ENCODE measurements around the gene BHLHE23.

The BHLHE23 gene

DNA sequence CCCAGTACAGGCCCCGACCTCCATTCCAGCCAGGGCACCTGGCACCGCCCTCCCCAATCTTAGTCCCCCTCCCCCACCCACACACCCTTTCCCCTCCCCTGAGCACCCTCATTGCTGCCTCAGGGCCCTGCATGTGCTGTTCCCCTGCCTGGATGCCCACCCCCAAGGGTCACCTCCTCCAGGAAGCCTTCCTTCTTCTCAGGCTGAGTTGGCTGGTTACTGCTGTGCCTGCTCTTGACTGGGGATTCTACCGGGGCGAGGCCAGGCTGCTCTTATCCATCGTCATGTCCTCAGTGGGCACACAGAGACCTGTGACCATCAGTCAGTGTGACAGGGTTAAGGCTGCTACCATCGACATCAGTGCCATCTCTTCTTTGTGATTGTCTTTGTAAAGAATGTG, 23.6 kb downstream of the BHLHE23 start:
- Mint-ChIP-seq H3K36me3 (peaks cover 13% of the 10 kb centered on the region), H3K9me3 (no peaks in the 10 kb centered on the region), H3K4me3 (no peak overlapping the region), H3K4me1 (peaks cover 31% of the 10 kb centered on the region), H3K27ac (no peak overlapping the region)
- DNase-seq (ENCODE audit: low spot score in 2 of 2) = no peak
- ATAC-seq = no peak

DNA sequence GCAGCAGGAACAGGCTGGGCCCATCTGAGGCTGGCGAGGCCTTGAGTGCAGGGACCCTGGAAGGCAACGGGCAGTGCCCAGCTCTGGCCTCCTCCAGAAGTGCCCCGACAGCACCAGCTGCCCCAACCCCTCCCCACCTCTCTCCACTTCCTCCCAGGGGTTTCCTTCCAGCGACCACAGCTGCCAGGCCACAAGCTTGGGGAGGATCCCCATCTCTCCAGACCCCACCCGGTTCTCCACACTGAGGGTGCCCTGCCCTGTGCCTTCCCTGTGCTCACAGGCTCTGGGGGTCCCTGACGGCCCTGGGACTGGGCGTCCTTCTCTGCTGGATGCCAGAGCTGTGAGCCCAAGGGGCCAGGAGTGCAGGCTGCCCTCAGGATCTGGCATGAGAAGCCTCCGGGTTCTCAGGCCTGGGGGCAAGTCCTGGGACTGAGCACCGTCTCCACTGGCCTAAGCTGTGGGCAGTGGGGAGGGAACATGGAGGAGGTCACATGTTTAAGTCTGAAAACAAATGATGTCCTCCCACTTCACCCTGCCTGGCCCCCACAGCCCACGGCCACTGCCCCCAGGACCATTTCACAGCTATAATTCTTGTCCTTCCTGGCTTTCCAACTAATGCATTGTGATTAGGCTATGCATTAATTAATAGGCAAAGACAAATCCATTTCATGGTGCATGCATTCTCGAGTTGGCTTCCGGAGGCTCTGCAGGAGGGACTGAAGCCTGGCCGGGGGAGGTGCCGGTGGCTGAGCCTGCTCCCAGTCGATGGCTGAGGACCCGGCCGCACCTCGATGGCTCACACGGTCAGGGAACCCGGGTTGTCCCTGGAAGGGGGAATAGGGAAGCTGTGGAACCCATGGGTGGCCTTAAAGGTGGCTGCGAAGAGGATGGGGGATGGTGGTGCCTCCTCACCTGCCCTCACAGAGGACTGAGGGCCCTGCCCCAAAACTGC, 24.4 kb downstream of the BHLHE23 start:
- Mint-ChIP-seq H3K27ac (no peak overlapping the region), H3K9me3 (no peaks in the 10 kb centered on the region), H3K4me1 (peaks cover 39% of the 10 kb centered on the region), H3K4me3 (no peak overlapping the region), H3K36me3 (peaks cover 13% of the 10 kb centered on the region)
- ATAC-seq (no peak), DNase-seq (ENCODE audit: low spot score in 2 of 2) (no peak)

DNA sequence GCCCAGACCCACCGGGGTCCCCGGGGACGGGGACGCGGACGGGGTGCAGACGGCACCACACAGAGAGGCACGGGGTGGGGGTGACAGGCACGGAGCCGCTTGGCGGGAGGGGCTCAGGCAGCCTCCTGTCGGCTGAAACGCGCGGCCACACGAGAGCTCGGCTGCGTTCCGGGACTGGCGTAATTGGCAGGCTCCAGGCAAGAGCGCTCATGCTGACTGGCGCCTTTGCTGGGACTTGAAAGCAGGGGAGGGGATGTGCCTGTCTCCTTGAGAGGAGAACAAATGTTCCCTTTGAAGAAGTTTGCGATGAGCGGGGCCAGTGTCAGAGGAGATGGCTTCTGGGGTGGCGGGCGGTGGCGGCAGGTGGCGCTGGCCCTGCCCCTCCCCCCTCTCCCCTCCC, 25.8 kb downstream of the BHLHE23 start:
- ATAC-seq = no peak
- Mint-ChIP-seq H3K36me3 (peaks cover 2% of the 10 kb centered on the region), H3K4me1 (peaks cover 37% of the 10 kb centered on the region), H3K4me3 (no peak overlapping the region), H3K9me3 (no peaks in the 10 kb centered on the region), H3K27ac (no peak overlapping the region)
- no peak for DNase-seq (ENCODE audit: low spot score in 2 of 2)

DNA sequence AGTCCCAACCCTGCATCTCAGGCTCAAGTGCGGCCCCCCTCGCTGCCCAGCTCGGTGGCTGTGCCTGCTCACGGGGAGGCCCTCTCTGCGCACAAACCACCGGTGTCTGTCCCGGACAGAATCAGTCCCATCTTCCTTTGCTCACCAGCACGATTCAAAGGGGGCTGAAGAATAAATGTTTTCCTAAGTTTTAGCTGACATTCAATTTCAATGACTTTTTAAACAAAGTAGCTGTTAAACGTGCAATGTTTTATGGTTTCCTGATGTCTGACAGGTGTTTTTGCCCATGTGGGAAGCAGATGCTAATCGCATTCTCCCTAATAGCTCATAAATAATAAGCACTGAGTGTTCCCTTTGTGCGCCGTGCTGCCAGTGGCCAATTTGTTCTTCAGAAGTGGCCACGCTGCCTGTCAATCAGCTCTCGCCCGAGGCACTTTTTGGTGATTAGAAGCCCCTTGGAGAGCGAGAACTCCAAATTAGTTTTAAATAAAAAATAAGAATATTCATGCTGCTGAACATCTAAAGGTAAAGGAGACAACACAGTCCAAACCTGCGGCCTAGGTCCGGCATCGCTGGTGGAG, 26.3 kb downstream of the BHLHE23 start:
- Mint-ChIP-seq H3K4me1 (peaks cover 35% of the 10 kb centered on the region), H3K27ac (no peak overlapping the region), H3K4me3 (no peak overlapping the region), H3K36me3 (no peaks in the 10 kb centered on the region), H3K9me3 (no peaks in the 10 kb centered on the region)
- ATAC-seq (no peak), DNase-seq (ENCODE audit: low spot score in 2 of 2) (no peak)

DNA sequence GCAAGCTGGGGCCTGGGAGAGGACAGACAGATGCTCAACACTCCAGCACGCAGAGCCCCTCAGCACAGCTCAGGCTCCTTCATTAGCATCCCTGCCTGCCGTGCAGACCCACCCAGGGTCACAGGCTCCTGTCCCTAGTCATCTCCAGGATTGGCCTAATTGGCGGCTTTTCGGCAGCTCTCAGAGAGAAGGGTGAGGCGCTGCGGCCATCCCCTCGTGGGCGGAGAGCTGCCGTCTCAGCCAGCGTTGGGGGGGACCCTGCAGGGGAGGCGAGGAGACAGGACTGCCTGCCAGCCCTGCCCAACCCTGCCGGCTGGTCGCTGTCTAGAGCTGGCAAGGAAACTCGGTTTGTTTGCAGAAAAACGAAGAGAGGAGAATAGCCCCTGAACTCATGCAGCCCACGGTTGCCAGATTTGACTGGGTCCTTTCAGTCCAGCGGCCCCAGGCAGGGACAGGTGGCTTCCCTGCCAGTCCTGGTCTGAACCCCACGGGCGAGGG, 26.8 kb downstream of the BHLHE23 start:
- Mint-ChIP-seq H3K36me3 (no peaks in the 10 kb centered on the region), H3K27ac (no peak overlapping the region), H3K4me3 (no peak overlapping the region), H3K9me3 (no peaks in the 10 kb centered on the region), H3K4me1 (peaks cover 35% of the 10 kb centered on the region)
- no peak for ATAC-seq
- no peak for DNase-seq (ENCODE audit: low spot score in 2 of 2)

DNA sequence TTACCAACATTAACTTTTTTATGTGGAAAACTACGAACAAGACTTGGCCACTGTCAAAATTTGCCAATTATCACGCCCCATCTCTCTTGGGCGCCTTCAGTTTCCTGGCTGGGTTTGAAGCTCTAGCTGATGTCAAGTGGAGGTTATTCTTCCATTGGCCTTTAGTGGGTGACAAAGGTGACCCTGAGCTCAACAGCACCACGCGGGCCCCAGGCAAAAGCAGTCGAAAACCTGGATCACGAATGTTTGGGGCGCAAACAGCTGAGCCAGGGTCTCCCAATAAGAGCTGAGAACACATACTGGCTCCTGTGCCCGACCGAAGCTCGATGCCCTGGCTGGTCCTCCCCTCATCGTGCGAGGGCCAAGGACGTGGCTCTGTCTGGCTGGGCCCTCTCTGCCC, 27.5 kb downstream of the BHLHE23 start:
- Mint-ChIP-seq H3K4me1 (peaks cover 35% of the 10 kb centered on the region), H3K4me3 (no peak overlapping the region), H3K9me3 (no peaks in the 10 kb centered on the region), H3K27ac (no peak overlapping the region), H3K36me3 (peaks cover 5% of the 10 kb centered on the region)
- DNase-seq (ENCODE audit: low spot score in 2 of 2) (no peak), ATAC-seq (no peak)

DNA sequence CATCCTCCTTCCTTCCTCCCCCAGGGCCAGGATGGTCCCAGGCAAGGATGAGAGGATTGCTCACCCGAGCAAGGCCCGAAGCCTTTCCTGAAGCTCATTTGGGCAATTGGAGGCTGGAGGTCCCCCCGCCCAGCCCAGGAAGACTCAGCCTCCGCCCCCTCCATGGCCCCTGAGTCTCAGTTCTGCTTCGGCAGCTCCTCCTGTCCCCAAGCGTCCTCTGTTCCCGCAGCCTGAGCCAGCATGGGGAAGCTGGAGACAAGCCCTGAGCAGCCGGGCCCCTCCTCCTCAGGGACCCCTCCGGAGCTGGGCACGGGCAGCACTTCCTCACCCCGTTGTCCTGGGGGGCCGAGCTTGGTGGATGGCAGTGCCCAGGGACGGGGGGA, 28.2 kb downstream of the BHLHE23 start:
- no peaks in the 10 kb centered on the region for H3K9me3 Mint-ChIP-seq
- peaks cover 6% of the 10 kb centered on the region for H3K36me3 Mint-ChIP-seq
- peaks cover 38% of the 10 kb centered on the region for H3K4me1 Mint-ChIP-seq
- ATAC-seq (no peak), DNase-seq (ENCODE audit: low spot score in 2 of 2) (no peak)
- H3K27ac Mint-ChIP-seq = no peak overlapping the region
- H3K4me3 Mint-ChIP-seq = peak overlapping the region; percentile 53

DNA sequence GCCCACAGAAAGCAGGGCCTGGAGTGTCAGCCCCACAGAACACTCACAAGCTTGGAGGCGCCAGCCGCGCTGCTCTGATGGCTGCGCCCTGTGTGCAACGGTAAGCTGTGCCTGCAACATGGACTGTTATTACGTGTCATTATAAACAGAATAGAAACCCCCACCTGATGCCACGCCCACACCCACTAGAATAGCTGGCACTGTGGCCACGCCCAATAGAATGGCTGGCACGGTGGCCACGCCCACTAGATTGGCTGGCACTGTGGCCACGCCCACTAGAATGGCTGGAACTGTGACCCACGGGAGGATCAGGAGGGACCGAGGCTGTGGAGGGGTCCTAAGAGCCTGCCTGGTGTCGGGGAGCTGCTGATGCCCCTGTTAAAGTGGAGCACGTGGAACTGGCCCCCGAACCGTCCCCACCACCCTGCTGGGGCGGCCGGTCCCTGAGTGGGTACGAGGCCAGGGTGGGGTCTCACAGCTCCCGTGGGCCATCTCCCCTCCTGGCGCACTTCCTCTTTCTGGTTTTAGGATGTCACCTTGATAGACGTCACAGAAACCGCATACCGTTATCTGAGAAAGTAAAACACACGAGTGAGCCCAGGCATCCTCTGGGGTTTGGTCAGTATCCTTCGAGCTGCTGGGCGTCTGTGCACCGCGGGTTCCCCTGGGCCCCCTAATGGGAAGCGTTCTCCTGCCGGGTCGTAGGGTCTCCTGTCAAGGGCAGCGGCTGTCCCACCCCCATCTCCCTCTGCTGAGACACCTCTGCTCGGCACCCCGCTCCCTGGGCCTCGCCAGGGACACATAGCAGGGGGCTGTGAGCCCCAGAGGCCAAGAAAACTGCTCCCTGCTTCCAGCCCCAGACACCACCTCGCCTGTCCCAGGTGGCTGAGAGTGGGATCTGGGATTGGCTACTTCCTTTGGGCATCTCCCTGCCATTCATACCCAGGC, 28.9 kb downstream of the BHLHE23 start:
- peak; percentile 50 to 83 for DNase-seq (ENCODE audit: low spot score in 2 of 2)
- peaks cover 41% of the 10 kb centered on the region for H3K4me1 Mint-ChIP-seq
- H3K9me3 Mint-ChIP-seq = no peaks in the 10 kb centered on the region
- H3K27ac Mint-ChIP-seq = no peak overlapping the region
- peak overlapping the region; percentile 53 for H3K4me3 Mint-ChIP-seq
- ATAC-seq = peak; percentile 84
- peaks cover 6% of the 10 kb centered on the region for H3K36me3 Mint-ChIP-seq

DNA sequence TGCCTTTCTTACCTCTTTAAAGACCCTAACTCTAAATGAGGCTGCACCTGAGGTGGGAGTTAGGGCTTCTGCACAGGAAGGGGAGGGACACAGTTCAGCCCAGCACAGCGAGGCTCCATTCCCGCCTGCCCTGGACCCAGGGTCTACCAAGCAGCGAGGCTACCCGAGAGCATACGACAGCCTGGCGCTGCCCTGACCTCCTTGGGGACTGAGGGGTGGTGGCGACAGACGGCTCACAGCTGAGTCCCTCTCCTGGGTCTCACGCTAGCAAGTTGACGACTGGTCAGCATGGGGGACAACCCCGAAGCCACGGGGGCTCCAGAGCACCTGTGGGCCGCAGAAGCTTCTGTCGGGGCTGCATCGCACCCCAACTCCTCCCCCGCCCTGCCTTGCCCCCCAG, 29.9 kb downstream of the BHLHE23 start:
- no peak overlapping the region for H3K4me3 Mint-ChIP-seq
- no peak overlapping the region for H3K27ac Mint-ChIP-seq
- H3K36me3 Mint-ChIP-seq = peaks cover 11% of the 10 kb centered on the region
- ATAC-seq (no peak), DNase-seq (ENCODE audit: low spot score in 2 of 2) (no peak)
- H3K9me3 Mint-ChIP-seq = no peaks in the 10 kb centered on the region
- H3K4me1 Mint-ChIP-seq = peaks cover 42% of the 10 kb centered on the region

DNA sequence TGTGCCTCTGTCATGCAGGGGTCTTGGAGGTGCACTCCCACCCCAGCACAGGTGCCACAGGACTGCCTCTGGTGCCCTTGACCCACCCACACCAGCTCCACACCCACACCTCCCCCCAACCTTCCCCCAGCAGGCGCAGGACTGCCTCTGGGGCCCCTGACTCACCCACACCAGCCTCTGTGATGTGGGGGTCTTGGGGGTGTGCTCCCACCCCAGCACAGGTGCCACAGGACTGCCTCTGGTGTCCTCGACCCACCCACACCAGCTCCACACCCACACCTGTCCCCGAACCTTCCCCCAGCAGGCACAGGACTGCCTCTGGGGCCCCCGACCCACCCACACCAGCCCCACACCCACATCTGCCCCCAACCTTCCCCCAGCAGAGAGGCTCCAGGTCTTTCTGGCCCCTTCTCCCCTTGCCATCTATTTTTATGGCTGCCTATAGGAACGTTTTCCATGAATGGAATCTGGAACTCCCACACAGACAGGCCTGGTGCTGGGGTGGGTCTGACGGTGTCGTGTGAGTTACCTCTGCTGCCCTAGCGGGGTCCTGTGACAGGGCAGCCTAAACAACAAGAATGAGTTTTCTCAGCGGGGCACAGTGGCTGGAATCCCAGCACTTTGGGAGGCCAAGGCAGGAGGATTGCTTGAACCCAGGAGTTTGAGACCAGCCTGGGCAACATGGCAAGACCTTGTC, 30.8 kb downstream of the BHLHE23 start:
- Mint-ChIP-seq H3K9me3 (no peaks in the 10 kb centered on the region), H3K4me1 (peaks cover 41% of the 10 kb centered on the region), H3K27ac (peak overlapping the region; percentile 71), H3K4me3 (no peak overlapping the region), H3K36me3 (peaks cover 11% of the 10 kb centered on the region)
- ATAC-seq (no peak), DNase-seq (ENCODE audit: low spot score in 2 of 2) (no peak)

DNA sequence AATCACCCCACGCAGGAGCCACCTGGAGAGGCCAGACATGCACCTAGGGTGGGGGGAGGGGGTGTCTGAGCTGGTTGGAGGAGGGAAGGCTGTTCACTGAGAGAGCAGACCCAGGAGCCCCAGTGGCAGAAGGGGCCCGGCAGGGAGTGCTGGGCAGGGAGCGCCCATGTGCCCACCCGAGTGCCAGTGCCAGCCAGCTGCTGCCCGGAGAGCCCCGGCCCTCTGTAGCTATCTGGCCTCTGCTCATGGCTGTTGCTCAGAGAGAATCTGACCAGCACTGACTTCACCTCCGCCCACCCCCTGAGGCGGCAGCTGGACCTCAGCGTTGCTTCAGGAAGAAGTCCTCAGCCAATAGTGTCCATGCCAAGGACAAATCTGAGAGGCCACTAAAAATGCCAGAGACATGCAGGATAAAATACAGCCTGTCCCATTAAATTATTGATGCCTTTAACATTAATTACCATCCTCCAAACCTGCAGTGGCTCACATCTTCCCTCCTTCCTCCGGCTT, 31.5 kb downstream of the BHLHE23 start:
- no peak for ATAC-seq
- DNase-seq (ENCODE audit: low spot score in 2 of 2) = no peak
- Mint-ChIP-seq H3K27ac (no peak overlapping the region), H3K36me3 (peaks cover 11% of the 10 kb centered on the region), H3K4me3 (no peak overlapping the region), H3K9me3 (no peaks in the 10 kb centered on the region), H3K4me1 (peaks cover 39% of the 10 kb centered on the region)

DNA sequence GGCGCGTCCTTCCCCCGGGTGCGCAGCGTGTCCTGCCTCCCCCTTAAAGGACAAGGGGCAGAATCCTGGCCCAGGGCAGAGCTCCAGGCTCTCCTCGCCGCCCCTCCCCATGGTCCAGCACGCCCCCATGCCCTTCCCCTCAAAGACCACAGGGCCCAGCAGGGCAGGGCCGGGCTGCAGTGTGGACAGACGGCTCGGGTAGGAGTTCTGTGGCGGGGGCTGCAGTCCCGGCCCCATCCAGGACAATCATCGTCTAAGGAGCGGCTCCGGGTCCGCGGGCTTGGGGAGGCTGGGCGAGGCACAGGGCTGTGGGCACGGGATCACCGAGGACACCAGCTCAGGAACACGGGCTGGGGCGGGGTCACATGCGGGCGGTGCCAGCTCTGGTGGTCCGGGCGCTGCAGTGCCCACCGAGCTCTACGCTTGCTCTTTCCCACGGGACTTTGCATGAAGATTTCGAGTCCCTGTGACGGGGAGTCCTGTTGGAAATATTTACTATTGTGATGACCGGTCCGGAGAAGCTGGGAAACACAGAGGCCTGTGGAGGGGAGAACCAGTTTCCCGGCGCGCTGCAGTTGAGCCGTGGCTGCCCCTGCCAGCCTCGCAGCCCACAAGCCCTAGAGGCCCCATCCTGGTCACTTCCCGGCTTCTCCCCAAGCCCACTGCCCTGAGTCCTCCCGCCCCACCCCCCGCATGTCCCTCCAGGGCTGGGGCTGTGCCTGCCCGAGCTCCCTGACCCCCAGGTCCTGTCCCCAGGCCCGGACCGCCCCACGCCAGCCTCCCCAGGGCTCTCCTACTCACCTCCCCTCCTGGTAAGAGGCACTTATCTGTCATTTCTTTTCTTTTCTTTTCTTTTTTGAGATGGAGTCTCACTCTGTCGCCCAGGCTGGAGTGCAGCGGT, 33.7 kb downstream of the BHLHE23 start:
- peaks cover 33% of the 10 kb centered on the region for H3K4me1 Mint-ChIP-seq
- H3K9me3 Mint-ChIP-seq = no peaks in the 10 kb centered on the region
- H3K27ac Mint-ChIP-seq = peak overlapping the region; percentile 5
- ATAC-seq = no peak
- DNase-seq (ENCODE audit: low spot score in 2 of 2) = no peak
- H3K4me3 Mint-ChIP-seq = peak overlapping the region; percentile 64
- H3K36me3 Mint-ChIP-seq = peaks cover 11% of the 10 kb centered on the region

DNA sequence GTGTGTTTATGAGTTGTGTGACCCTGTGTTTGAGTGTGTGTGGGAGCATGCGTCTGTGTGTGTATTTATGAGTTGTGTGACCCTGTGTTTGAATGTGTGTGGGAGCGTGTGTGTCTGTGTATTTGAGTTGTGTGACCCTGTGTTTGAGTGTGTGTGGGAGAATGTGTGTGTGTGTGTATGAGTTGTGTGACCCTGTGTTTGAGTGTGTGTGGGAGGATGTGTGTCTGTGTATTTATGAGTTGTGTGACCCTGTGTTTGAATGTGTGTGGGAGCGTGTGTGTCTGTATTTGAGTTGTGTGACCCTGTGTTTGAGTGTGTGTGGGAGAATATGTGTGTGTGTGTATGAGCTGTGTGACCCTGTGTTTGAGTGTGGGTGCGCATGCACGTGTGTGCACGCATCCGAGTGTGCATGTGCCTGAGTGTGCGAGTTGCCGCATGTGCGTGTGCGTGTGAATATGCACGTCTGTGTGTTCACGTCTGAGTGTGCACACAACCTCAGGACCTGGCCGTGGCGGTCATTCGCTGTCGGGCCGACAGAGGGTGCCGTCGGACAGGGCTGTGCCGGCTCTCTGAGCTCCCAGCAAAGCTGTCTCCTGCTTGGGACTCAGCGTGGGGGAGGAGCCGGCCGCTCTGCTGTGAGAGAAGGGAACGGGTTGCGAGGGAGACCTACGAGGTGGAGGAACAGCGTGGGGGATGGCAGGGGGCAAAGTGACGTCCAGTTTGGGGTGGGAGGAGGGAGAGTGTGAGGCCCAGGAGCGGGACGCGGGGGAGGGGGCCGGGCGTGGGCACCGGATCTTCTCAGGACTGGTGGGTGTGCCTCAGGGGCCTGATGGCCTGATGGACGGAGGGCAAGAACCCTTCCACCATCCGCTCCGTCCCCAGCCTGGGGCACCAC, 34.6 kb downstream of the BHLHE23 start:
- H3K4me1 Mint-ChIP-seq = peaks cover 24% of the 10 kb centered on the region
- H3K27ac Mint-ChIP-seq = peak overlapping the region; percentile 5

More for the DNA sequence above, 34.6 kb downstream of the BHLHE23 start:
- ATAC-seq (peak; percentile 93), DNase-seq (ENCODE audit: low spot score in 2 of 2) (peak; percentile 84 to 90)
- no peaks in the 10 kb centered on the region for H3K9me3 Mint-ChIP-seq
- H3K36me3 Mint-ChIP-seq = peaks cover 11% of the 10 kb centered on the region
- H3K4me3 Mint-ChIP-seq = peak overlapping the region; percentile 64

All from stimulated activated effector memory CD8-positive, alpha-beta T cell treated with anti-CD3 and anti-CD28 coated beads, Interleukin-12 subunit alpha, Interleukin-12 subunit beta, amount 100 ng/mL, for 72 hours (primary cell).